ENCODE results near the gene SMOC1.

- TF ChIP-seq EZH2 (IDR thresholded peaks at IDR 0.05; ENCODE audit: insufficient read depth, poor library complexity, severe bottlenecking) (no peak), EZH2phosphoT487 (IDR thresholded peaks at IDR 0.05; ENCODE audit: insufficient read depth, low read depth) (no peak)
Measured at GRCh38 chr14:69924201-69924600, 45.0 kb downstream of the SMOC1 start.

Data from GM23248 (cell line).